ENCODE measurements around the gene NTN1. TPM values are rescaled to one million over a fixed set of nuclear protein-coding genes. Genes with fewer than 3 reads are reported as not detected.

NTN1 gene
- total and polyA plus RNA-seq, 2 of the 4 experiments (the other 2 are of a cell fraction), result under 0.01 to 0.07 TPM

GRCh38 chr17:9291912-9292560 lies 270.7 kb downstream of the NTN1 start:
- intact Hi-C loops (cut with micrococcal nuclease) (loop anchor here (5.0 to 10.0 kb wide), 3 partner anchors 230 to 300 kb away; partner anchors contain the start of gene NTN1), in situ Hi-C loops (cut with MboI; ENCODE audit: low sequenced_read_pairs) (no loop called here), dilution Hi-C loops (cut with HindIII; ENCODE audit: low sequenced_read_pairs, unreplicated experiment) (no loop called here)
- no peak overlapping the region for H3K18ac ChIP-seq (ENCODE audit: low read depth, low read length)
- POLR2A ChIA-PET (ENCODE audit: unreplicated experiment), result interaction anchor here (0.7 kb wide), 1 partner anchor 8 kb away, joined by 3 read pairs; no protein-coding TSS in a partner anchor
- no peak overlapping the region for H3K4me3 ChIP-seq (ENCODE audit: insufficient read depth, low read depth, low read length)
- H3K36me3 ChIP-seq (ENCODE audit: control insufficient read depth, insufficient read depth, low read length), result no peaks in the 10 kb centered on the region
- no CpG with 5 or more reads among the region's 8 CpGs for WGBS, 2 experiments (ENCODE audit: extremely low coverage in 2 of 2, insufficient read length in 1 of 2)
- no peak overlapping the region; the same call in 1 of the 2 replicates for H2AK5ac ChIP-seq (ENCODE audit: low read depth, low read length)
- no peak overlapping the region for H4K91ac ChIP-seq (ENCODE audit: insufficient read depth, low read depth, low read length)
- CTCF ChIA-PET, result interaction anchor here (0.6 to 1.1 kb wide), 2 partner anchors 97 to 230 kb away, joined by 5 to 7 read pairs; no protein-coding TSS in a partner anchor
- H3K4ac ChIP-seq (ENCODE audit: low read depth, low read length), result no peak overlapping the region
- H3K56ac ChIP-seq (ENCODE audit: extremely low read depth, insufficient read depth, low read length), result no peak overlapping the region
- peak; percentile 95 for ATAC-seq (ENCODE audit: low read depth)
- H4K8ac ChIP-seq (ENCODE audit: low read depth in 2 of 2, low read length in 2 of 2), result no peak overlapping the region
- H2BK20ac ChIP-seq (ENCODE audit: low read depth, low read length), result no peak overlapping the region
- H3K23ac ChIP-seq (ENCODE audit: low read depth, low read length), result no peak overlapping the region
- no peak overlapping the region for H3K14ac ChIP-seq (replicated peaks; ENCODE audit: low read depth, low read length)
- H3K27me3 ChIP-seq (ENCODE audit: control insufficient read depth, insufficient read depth, low read length), result no peaks in the 10 kb centered on the region
- no peaks in the 10 kb centered on the region for H3K79me1 ChIP-seq (ENCODE audit: low read depth in 1 of 2, low read length in 2 of 2)
- DNase-seq, result peak; percentile 25
- H3K9me1 ChIP-seq (ENCODE audit: insufficient read depth, low read length), result no peaks in the 10 kb centered on the region; the same call in 1 of the 2 replicates
- H2AK9ac ChIP-seq (replicated peaks; ENCODE audit: low read depth, low read length, poor library complexity), result no peak overlapping the region
- no peak overlapping the region for H2BK5ac ChIP-seq (ENCODE audit: low read depth, low read length, poor library complexity, severe bottlenecking)
- no peak overlapping the region for H3K27ac ChIP-seq (ENCODE audit: insufficient read depth, low read length)
- TF ChIP-seq CHD1 (IDR thresholded peaks at IDR 0.05; ENCODE audit: low read depth, low read length) (no peak), SMC3 (IDR thresholded peaks at IDR 0.05; ENCODE audit: low read depth, low read length) (peak; percentile 46; the same call in 1 of the 2 replicates), CTCF (conservative IDR thresholded peaks at IDR 0.05; ENCODE audit: low read depth, low read length) (peak; percentile 45), RAD21 (IDR thresholded peaks at IDR 0.05; ENCODE audit: low read length) (peak; percentile 58)
- no peaks in the 10 kb centered on the region for H4K20me1 ChIP-seq (ENCODE audit: insufficient read depth, low read length)
- H2BK15ac ChIP-seq (ENCODE audit: low read depth, low read length), result no peak overlapping the region
- H3K4me1 ChIP-seq (ENCODE audit: control insufficient read depth, insufficient read depth, low read length), result no peaks in the 10 kb centered on the region; the same call in 1 of the 2 replicates
- no peak overlapping the region for H4K5ac ChIP-seq (ENCODE audit: low read depth, low read length)
- no peaks in the 10 kb centered on the region for H3K9me3 ChIP-seq (ENCODE audit: control insufficient read depth, insufficient read depth, low read length)
- no peak overlapping the region for H2AFZ ChIP-seq (replicated peaks; ENCODE audit: low read length, poor library complexity)
- H3K4me2 ChIP-seq (ENCODE audit: low read depth, low read length), result no peak overlapping the region
- BruUV-seq (replicated peaks), result no TSS peak
- no peak overlapping the region for H2BK120ac ChIP-seq (ENCODE audit: low read depth, low read length)
- H3K9ac ChIP-seq (ENCODE audit: low read depth, low read length), result no peak overlapping the region
